HCT116 (cell line): ENCODE results near the gene CACNA1C. TPM values are rescaled to one million over a fixed set of nuclear protein-coding genes. Genes with fewer than 3 reads are reported as not detected.

Experiments
- ATAC-seq: fragments of 200-7000 bp; cut with Tn5 transposase; 2 replicates; pipeline ENCODE4 v1.9.1; 2020; ENCODE audit warnings: mild to moderate bottlenecking, moderate library complexity
- BruUV-seq: library from RNA; stranded (reverse); fragments of 400-500 nt; replicated peaks from 2 replicates; lab custom pipeline; 2021; lab: Mats Ljungman, UMichigan
- CTCF ChIA-PET: fragments of 300-600 bp; sonication (Branson Sonifier 250); formaldehyde crosslinking; loops from one replicate; lab custom pipeline; 2021; ENCODE audit warnings: antibody characterized with exemption; lab: Charles Lee
- POLR2A ChIA-PET: fragments of 300-600, 350-600 bp; sonication (Branson Sonifier 250); formaldehyde crosslinking; loops from one replicate; lab custom pipeline; 2021; ENCODE audit warnings: antibody characterized with exemption; lab: Charles Lee
- RAD21 ChIA-PET, 2 experiments: fragments of 300-600 bp; sonication (Branson Sonifier 250); formaldehyde crosslinking; loops; one replicate each; lab custom pipeline; 2023; ENCODE audit warnings: low total read pairs in 2 of 2; ENCODE audit not compliant: uncharacterized antibody in 2 of 2, unreplicated experiment in 2 of 2, low non-redundant PET in 1 of 2; lab: Charles Lee
- DNase-seq: peaks from one replicate; pipeline ENCODE4 v3.0.0-alpha.2; 2010; ENCODE audit warnings: low read depth, low spot score
- H2AFZ ChIP-seq: fragments of 200-600 bp; shearing (Covaris generic), sonication (generic); 2 replicates; pipeline ENCODE4 v1.6.1; 2017; ENCODE audit warnings: low read depth, mixed run types, mixed read lengths, antibody characterized with exemption, low read length; ENCODE audit not compliant: poor library complexity, severe bottlenecking
- H3K27ac ChIP-seq: 2 replicates; pipeline ENCODE4 v1.5.1; 2012; ENCODE audit warnings: low read depth, low read length
- H3K27me3 ChIP-seq: fragments of 200-600 bp; sonication (generic); 2 replicates; pipeline ENCODE4 v1.6.1; 2016; ENCODE audit warnings: mixed run types, low read length, mixed read lengths; ENCODE audit not compliant: insufficient read depth
- H3K36me3 ChIP-seq, 2 experiments: fragments of 200-500 bp in 1 of 2; fragments of 200-600 bp in 1 of 2; sonication (Bioruptor generic) in 1 of 2; sonication (generic) in 1 of 2; 2 replicates each; pipeline versions ENCODE4 v1.5.1 to v1.6.1; 2014 to 2016; ENCODE audit warnings: low read length in 2 of 2, inconsistent platforms in 1 of 2, mixed read lengths in 1 of 2, mixed run types in 1 of 2; ENCODE audit not compliant: insufficient read depth in 2 of 2, control insufficient read depth in 1 of 2
- H3K4me1 ChIP-seq, 2 experiments: fragments of 200-600 bp in 1 of 2; sonication (generic) in 1 of 2; 2 replicates each; pipeline versions ENCODE4 v1.5.1 to v1.6.1; 2012 to 2017; ENCODE audit warnings: low read length in 2 of 2, inconsistent platforms in 1 of 2, mild to moderate bottlenecking in 1 of 2, mixed read lengths in 1 of 2, mixed run types in 1 of 2, moderate library complexity in 1 of 2; ENCODE audit not compliant: insufficient read depth in 2 of 2, control insufficient read depth in 1 of 2
- H3K4me2 ChIP-seq: fragments of 200-600 bp; sonication (generic); 2 replicates; pipeline ENCODE4 v1.6.1; 2017; ENCODE audit warnings: mixed run types, low read length, mixed read lengths
- H3K4me3 ChIP-seq, 2 experiments: fragments of 200-600 bp in 1 of 2; sonication (generic) in 1 of 2; replicated peaks in 1 of 2; 2 replicates each; pipeline ENCODE4 v1.5.1; 2011 to 2016; ENCODE audit warnings: low read length in 2 of 2, control low read depth in 1 of 2, low read depth in 1 of 2, mild to moderate bottlenecking in 1 of 2, mixed read lengths in 1 of 2, mixed run types in 1 of 2
- H3K79me2 ChIP-seq: fragments of 200-600 bp; sonication (generic); 2 replicates; pipeline ENCODE4 v1.6.1; 2017; ENCODE audit warnings: mild to moderate bottlenecking, mixed run types, low read length, moderate library complexity, mixed read lengths; ENCODE audit not compliant: insufficient read depth
- H3K9ac ChIP-seq: fragments of 200-600 bp; sonication (generic); 2 replicates; pipeline ENCODE4 v1.6.1; 2016; ENCODE audit warnings: low read length, mixed read lengths
- H3K9me2 ChIP-seq: fragments of 200-600 bp; sonication (generic), shearing (Covaris generic); 2 replicates; pipeline ENCODE4 v1.6.1; 2017; ENCODE audit warnings: mixed run types, mild to moderate bottlenecking, moderate library complexity; ENCODE audit not compliant: insufficient read depth
- H3K9me3 ChIP-seq, 2 experiments: fragments of 200-500 bp in 1 of 2; fragments of 200-600 bp in 1 of 2; sonication (Bioruptor generic) in 1 of 2; sonication (generic) in 1 of 2; 2 replicates each; pipeline ENCODE4 v1.6.1; 2014 to 2017; ENCODE audit warnings: low read length in 2 of 2, mixed read lengths in 2 of 2, inconsistent platforms in 1 of 2, low read depth in 1 of 2, mild to moderate bottlenecking in 1 of 2, mixed run types in 1 of 2, moderate library complexity in 1 of 2; ENCODE audit not compliant: control insufficient read depth in 1 of 2, insufficient read depth in 1 of 2
- H4K20me1 ChIP-seq: fragments of 200-600 bp; sonication (generic), shearing (Covaris generic); 2 replicates; pipeline ENCODE4 v1.6.1; 2017; ENCODE audit warnings: mixed run types, mild to moderate bottlenecking, moderate library complexity; ENCODE audit not compliant: insufficient read depth
- ATF3 ChIP-seq: IDR thresholded peaks from 2 replicates; pipeline ENCODE4 v1.6.1; 2012
- CBX3 ChIP-seq: IDR thresholded peaks from 2 replicates; pipeline ENCODE4 v1.6.1; 2012; ENCODE audit warnings: low read depth
- EGR1 ChIP-seq: IDR thresholded peaks from 2 replicates; pipeline ENCODE4 v1.6.1; 2012; ENCODE audit warnings: low read depth
- EZH2phosphoT487 ChIP-seq: fragments of 200-600 bp; IDR thresholded peaks from 2 replicates; pipeline ENCODE4 v1.6.1; 2018; ENCODE audit warnings: antibody characterized with exemption, borderline replicate concordance
- FOSL1 ChIP-seq: IDR thresholded peaks from 2 replicates; pipeline ENCODE4 v1.6.1; 2012; ENCODE audit warnings: low read depth
- MAX ChIP-seq: IDR thresholded peaks from 2 replicates; pipeline ENCODE4 v1.6.1; 2012
- POLR2AphosphoS5 ChIP-seq: IDR thresholded peaks from 2 replicates; pipeline ENCODE4 v1.6.1; 2011; ENCODE audit warnings: mild to moderate bottlenecking, low read depth, low read length, moderate library complexity
- TCF7L2 ChIP-seq: IDR thresholded peaks from 2 replicates; pipeline ENCODE4 v1.7.0; 2011; ENCODE audit warnings: borderline replicate concordance, inconsistent platforms; ENCODE audit not compliant: insufficient read depth, insufficient read length; ENCODE audit errors: extremely low read depth
- YY1 ChIP-seq: IDR thresholded peaks from 2 replicates; pipeline ENCODE4 v1.6.1; 2011; ENCODE audit warnings: low read length, low read depth, moderate library complexity, mild to moderate bottlenecking; ENCODE audit not compliant: insufficient replicate concordance; ENCODE audit errors: extremely low read depth
- ZNF274 ChIP-seq: fragments of 200-500 bp; sonication (Bioruptor generic); IDR thresholded peaks from 2 replicates; pipeline ENCODE4 v1.6.1; 2014; ENCODE audit warnings: mild to moderate bottlenecking, low read depth, low read length, inconsistent platforms
- intact Hi-C: fragments of 100-400 bp; cut with micrococcal nuclease; formaldehyde crosslinking; loops from 2 replicates; pipeline ENCODE4 v1.10.0; 2022
- total RNA-seq: library from RNA; stranded (reverse); gene quantifications from one replicate; pipeline ENCODE4 v1.2.1, GENCODE V29; 2021; ENCODE audit not compliant: unreplicated experiment
- TF ChIP-seq, protein P1 (sequence below): IDR thresholded peaks from 2 replicates; pipeline ENCODE4 v1.6.1; 2011; ENCODE audit warnings: mild to moderate bottlenecking, low read length, moderate library complexity; ENCODE audit not compliant: insufficient replicate concordance; ENCODE audit errors: extremely low read depth

The CACNA1C gene
- total RNA-seq, 1 experiment from 2014 or later = 0.05 TPM

DNA sequence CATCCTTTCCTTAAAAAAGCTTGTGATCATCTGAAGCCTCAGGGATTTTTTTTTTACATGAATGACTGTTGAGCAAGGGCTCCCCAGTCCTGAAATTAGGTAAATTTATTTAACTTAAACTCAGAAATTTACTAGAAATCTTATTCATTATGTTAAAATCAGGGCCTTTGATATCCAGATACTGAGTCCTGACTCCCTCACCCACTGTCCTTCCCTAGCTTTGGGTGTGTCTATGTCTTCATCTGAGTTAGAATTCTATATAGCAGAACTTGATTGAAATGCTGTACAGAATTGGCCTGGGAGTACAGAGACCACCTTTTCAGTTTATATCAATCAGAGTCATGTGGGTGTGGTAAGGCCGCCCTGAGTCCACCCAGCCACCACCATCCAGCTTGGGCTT is 260.0 kb downstream of the CACNA1C start:
- Histone ChIP-seq H3K27me3 (peaks cover 4% of the 10 kb centered on the region; the same call in 1 of the 2 replicates), H3K4me3 (no peak overlapping the region), H3K9me2 (no peaks in the 10 kb centered on the region), H3K36me3 (no peaks in the 10 kb centered on the region), H3K4me1 (no peaks in the 10 kb centered on the region), H4K20me1 (no peaks in the 10 kb centered on the region), H3K9me3 (peaks cover 5 to 6% of the 10 kb centered on the region in 2 experiments; a peak in 1 of 4 replicates), H3K4me2 (no peak overlapping the region), H3K27ac (no peak overlapping the region), H3K79me2 (no peaks in the 10 kb centered on the region), H3K9ac (no peak overlapping the region), H2AFZ (no peak overlapping the region)
- intact Hi-C loops = no loop called here
- CTCF ChIA-PET = no interaction called here
- POLR2A ChIA-PET = no interaction called here
- RAD21 ChIA-PET = no interaction called here
- no peak for DNase-seq
- TF ChIP-seq POLR2AphosphoS5 (no peak), EZH2phosphoT487 (no peak), MAX (no peak), FOSL1 (no peak), ATF3 (no peak), ZNF274 (no peak), YY1 (no peak), CBX3 (no peak), EGR1 (no peak), TCF7L2 (no peak)
- TF ChIP-seq, protein P1, sequence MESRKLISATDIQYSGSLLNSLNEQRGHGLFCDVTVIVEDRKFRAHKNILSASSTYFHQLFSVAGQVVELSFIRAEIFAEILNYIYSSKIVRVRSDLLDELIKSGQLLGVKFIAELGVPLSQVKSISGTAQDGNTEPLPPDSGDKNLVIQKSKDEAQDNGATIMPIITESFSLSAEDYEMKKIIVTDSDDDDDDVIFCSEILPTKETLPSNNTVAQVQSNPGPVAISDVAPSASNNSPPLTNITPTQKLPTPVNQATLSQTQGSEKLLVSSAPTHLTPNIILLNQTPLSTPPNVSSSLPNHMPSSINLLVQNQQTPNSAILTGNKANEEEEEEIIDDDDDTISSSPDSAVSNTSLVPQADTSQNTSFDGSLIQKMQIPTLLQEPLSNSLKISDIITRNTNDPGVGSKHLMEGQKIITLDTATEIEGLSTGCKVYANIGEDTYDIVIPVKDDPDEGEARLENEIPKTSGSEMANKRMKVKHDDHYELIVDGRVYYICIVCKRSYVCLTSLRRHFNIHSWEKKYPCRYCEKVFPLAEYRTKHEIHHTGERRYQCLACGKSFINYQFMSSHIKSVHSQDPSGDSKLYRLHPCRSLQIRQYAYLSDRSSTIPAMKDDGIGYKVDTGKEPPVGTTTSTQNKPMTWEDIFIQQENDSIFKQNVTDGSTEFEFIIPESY = no peak
- ATAC-seq = no peak
- BruUV-seq = no TSS peak
